ACC112 (cell line): ENCODE measurements around the gene SH2D3A.

Experiments used
- H2AFZ ChIP-seq: fragments of 200-600 bp; sonication (generic); one replicate; pipeline ENCODE4 v1.6.0; 2017; ENCODE audit warnings: antibody characterized with exemption, low read length; ENCODE audit not compliant: unreplicated experiment
- H3K27ac ChIP-seq: fragments of 200-600 bp; sonication (generic); 2 replicates; pipeline ENCODE4 v1.5.1; 2014; ENCODE audit warnings: low read depth, mild to moderate bottlenecking, antibody characterized with exemption, low read length, moderate library complexity
- H3K27me3 ChIP-seq: fragments of 200-600 bp; sonication (generic); 2 replicates; pipeline ENCODE4 v1.6.1; 2014; ENCODE audit warnings: mild to moderate bottlenecking, antibody characterized with exemption, low read length, moderate library complexity, mixed read lengths; ENCODE audit not compliant: insufficient read depth
- H3K36me3 ChIP-seq: fragments of 200-600 bp; sonication (generic); 2 replicates; pipeline ENCODE4 v1.6.1; 2016; ENCODE audit warnings: mild to moderate bottlenecking, antibody characterized with exemption, low read length, moderate library complexity, mixed read lengths; ENCODE audit not compliant: insufficient read depth
- H3K4me1 ChIP-seq: fragments of 200-600 bp; sonication (generic); one replicate; pipeline ENCODE4 v1.6.1; 2016; ENCODE audit warnings: low read length, mixed read lengths; ENCODE audit not compliant: insufficient read depth, unreplicated experiment, control insufficient read depth
- H3K4me3 ChIP-seq: fragments of 200-600 bp; sonication (generic); 2 replicates; pipeline ENCODE4 v1.5.1; 2014; ENCODE audit warnings: mild to moderate bottlenecking, low read depth, low read length
- H3K79me2 ChIP-seq: fragments of 200-600 bp; sonication (generic); one replicate; pipeline ENCODE4 v1.6.0; 2016; ENCODE audit warnings: low read length; ENCODE audit not compliant: control insufficient read depth, unreplicated experiment, insufficient read depth

Gene SH2D3A

DNA sequence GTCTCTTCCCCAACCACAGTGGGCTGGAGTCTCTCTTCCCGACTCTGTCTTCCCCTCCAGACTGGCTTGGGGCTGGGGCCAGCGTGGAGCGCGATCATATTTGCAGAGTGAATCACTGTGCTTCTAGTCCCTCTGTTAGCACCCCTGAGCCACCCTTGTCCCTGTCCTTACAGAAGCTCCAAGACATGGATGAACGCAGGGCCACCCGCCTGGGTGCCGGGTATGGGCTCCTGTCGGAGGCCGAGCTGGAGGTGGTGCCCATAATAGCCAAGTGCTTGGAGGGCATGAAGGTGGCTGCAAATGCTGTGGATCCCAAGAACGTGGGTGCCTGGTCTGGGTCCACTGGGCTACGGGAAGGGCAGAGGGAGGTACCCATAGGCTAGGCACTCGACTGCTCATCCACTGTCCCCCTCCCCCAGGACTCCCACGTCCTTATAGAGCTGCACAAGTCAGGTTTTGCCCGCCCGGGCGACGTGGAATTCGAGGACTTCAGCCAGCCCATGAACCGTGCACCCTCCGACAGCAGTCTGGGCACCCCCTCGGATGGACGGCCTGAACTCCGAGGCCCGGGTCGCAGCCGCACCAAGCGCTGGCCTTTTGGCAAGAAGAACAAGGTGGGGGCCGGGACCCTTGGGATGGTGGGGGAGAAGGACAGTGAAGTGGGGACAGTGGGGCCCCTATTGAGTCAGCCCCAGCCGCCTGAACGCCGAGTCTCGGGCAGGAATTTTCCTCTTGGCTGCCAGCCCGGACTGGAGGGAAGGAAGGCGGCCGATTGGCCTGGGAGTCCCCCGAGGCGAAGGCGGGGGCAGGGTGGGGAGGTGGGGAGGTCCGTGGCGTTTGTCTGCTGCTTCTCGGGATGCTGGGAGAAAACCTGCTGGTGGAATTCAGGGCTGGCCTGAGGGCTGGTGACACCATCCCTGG lies 22.6 kb downstream of the SH2D3A start:
- peaks cover 37% of the 10 kb centered on the region for H3K36me3 ChIP-seq
- peaks cover 44% of the 10 kb centered on the region for H3K79me2 ChIP-seq
- H3K27me3 ChIP-seq, result no peaks in the 10 kb centered on the region
- no peak overlapping the region for H2AFZ ChIP-seq
- peak overlapping the region; percentile 75 for H3K27ac ChIP-seq
- H3K4me3 ChIP-seq, result peak overlapping the region; percentile 63
- H3K4me1 ChIP-seq, result peaks cover 20% of the 10 kb centered on the region

DNA sequence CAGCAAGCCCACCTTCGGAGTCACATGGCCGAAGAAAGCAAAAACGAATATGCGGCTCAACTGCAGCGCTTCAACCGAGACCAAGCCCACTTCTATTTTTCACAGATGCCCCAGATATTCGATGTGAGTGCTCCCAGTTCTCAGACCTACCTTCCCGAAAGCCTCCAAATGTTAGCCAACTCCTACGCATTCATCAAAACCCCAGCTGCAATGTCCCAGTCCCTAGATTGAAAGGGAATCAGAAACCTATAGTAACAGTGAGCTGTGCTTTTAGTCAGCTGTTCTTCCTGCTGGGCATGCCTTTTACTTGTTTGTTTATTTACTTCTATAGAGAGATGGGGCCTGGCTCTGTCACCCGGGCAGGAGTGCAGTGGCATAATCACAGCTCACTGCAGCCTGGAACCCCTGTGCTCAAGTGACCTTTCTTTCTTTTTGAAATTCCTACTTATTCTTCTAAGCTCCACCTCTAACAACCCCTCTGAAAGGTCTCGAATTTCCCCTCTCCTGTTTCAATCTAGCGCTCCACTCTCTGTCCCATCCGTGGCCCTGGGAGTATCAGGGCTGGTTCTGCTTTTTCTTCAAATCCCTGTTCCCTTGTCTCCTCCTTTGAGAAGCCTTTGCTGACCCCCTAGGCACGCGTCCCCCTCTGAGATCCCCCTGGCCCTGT lies 23.4 kb downstream of the SH2D3A start:
- Histone ChIP-seq H3K4me3 (peak overlapping the region; percentile 63), H3K27ac (peak overlapping the region; percentile 75), H3K36me3 (peaks cover 33% of the 10 kb centered on the region), H2AFZ (no peak overlapping the region), H3K79me2 (peaks cover 45% of the 10 kb centered on the region), H3K27me3 (no peaks in the 10 kb centered on the region), H3K4me1 (peaks cover 24% of the 10 kb centered on the region)

DNA sequence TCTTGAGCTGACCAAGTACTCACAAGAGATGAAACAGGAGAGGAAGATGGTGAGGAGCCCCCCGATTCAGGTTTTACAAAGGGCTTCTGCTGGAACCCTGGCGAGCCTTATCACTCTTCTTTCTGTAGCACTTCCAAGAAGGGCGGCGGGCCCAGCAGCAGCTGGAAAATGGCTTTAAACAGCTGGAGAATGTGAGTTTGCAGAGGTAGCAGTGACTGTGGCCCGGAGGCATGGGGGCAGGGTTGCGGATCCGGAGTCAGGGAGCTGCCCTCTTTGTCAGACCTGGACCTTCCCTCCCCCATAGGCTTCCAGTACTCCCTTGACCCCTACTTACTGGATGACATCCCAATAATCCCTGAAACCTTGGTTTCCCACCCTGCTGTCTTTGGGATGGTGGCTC lies 24.2 kb downstream of the SH2D3A start:
- H3K4me3 ChIP-seq, result no peak overlapping the region

DNA sequence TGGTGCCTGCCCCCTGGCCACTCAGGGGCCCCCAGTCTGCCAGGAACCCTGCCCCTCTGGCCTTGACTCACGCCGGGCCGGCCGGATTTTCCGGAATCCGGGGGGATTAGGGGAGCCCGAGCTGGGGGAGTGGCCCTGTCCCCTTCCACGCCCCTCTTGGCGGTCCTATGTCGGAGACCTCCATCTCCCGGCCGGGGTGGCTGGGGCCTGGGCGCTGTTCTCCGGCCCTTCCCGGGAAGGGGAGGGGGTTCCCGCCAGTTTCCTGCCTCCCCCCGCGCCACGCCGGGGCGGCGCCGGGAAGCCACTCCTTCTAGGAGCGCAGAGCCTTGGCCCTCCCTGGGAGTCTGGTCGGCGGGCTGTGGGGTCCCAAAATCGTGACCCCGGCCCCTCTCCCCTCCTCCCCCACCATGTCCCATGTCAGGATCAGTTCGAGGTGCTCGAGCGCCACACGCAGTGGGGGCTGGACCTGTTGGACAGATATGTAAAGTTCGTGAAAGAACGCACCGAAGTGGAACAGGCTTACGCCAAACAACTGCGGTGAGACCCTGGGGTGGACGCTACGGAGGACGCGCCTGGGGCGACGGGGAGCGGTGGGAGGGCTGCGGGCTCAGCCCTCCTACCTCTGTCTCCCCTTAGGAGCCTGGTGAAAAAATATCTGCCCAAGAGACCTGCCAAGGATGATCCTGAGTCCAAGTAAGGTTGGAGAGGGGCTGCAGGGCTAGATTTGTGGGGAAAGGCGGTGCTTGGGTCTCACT lies 26.5 kb downstream of the SH2D3A start:
- peak overlapping the region; percentile 32 for H3K27ac ChIP-seq

More for the DNA sequence above, 24.2 kb downstream of the SH2D3A start:
- Histone ChIP-seq H3K4me1 (peaks cover 32% of the 10 kb centered on the region), H3K27me3 (no peaks in the 10 kb centered on the region), H3K36me3 (peaks cover 31% of the 10 kb centered on the region), H3K79me2 (peaks cover 45% of the 10 kb centered on the region), H3K27ac (no peak overlapping the region; the same call in 1 of the 2 replicates), H2AFZ (no peak overlapping the region)

DNA sequence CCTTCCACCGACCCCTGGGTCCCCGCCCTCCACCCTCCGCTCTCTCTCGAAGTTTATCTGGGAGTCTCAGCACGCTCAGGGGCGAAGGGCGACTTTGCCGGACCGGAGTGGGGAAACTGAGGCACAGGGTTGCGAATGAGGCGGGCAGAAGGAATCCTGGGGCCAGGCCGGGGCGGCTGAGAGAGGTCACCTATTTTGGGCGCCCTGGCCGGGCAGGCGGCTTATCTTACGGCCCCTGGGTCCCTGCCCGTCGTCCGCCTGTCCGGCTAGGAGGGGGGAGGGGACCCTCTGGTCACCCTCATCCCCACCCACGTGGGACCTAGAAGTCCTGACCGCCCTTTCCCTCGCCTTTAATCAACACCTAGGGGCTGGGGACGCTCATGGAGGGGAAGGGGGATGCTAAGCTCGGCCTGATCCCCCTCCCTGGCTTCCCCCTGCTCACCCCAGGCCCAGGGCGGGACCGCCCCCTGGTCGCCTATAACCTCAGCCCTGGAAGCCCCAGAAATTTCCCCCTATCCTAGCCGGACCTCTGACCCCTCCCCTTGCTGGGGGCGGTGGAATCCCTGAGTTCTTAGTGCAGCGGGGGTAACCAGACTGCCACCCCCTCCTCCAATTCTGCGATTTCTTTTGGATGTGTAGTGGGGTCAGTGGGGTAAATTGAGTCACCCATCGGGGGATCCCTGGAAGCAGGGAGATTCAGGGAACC lies 27.2 kb downstream of the SH2D3A start:
- peaks cover 38% of the 10 kb centered on the region for H3K79me2 ChIP-seq
- H3K27ac ChIP-seq, result peak overlapping the region; percentile 32; the same call in 1 of the 2 replicates
- no peaks in the 10 kb centered on the region for H3K27me3 ChIP-seq
- no peak overlapping the region for H2AFZ ChIP-seq
- H3K4me1 ChIP-seq, result peaks cover 36% of the 10 kb centered on the region
- H3K4me3 ChIP-seq, result peak overlapping the region; percentile 82
- H3K36me3 ChIP-seq, result peaks cover 10% of the 10 kb centered on the region; the same call in 1 of the 2 replicates

More for the DNA sequence above, 26.5 kb downstream of the SH2D3A start:
- Histone ChIP-seq H3K4me1 (peaks cover 38% of the 10 kb centered on the region), H3K36me3 (peaks cover 14% of the 10 kb centered on the region; the same call in 1 of the 2 replicates), H3K79me2 (peaks cover 43% of the 10 kb centered on the region), H3K4me3 (peak overlapping the region; percentile 82), H3K27me3 (no peaks in the 10 kb centered on the region), H2AFZ (no peak overlapping the region)

DNA sequence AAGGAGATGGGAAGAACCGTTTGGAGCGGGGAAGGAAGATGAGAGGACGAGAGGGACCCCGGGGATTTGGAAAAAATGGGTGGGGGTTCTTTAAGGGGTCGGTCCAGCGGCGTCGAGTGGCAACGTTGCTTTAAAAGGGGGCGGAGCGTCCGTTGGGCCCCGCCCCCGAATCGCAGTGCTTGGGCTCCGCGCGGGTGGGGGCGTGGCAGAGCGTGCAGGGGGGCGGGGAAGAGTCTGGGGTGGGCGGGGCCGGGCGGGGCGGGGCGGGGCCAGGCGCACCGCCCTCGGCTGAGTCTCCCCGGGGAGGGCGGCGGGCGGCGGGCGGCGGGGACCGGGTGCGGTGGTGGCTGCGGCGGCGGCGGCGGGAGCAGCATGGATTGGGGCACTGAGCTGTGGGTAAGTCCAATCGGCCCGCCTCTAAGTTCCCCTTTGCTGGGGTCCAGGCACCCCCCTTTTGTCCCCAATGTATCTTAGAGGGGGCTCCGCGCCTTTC lies 27.8 kb downstream of the SH2D3A start, which contains the start of gene TRIP10:
Gene TRIP10, plus strand, starts transcription at position 291 of the 493 bp plus-strand sequence. Its CDS starts 82 bp downstream, at position 373.
- peaks cover 32% of the 10 kb centered on the region for H3K4me1 ChIP-seq
- peaks cover 10% of the 10 kb centered on the region; the same call in 1 of the 2 replicates for H3K36me3 ChIP-seq
- H2AFZ ChIP-seq, result peak within 1 kb of the TSS; percentile 89
- peak within 1 kb of the TSS; percentile 60 for H3K27ac ChIP-seq
- H3K79me2 ChIP-seq, result peaks cover 38% of the 10 kb centered on the region
- peak within 1 kb of the TSS; percentile 82 for H3K4me3 ChIP-seq
- H3K27me3 ChIP-seq, result no peaks in the 10 kb centered on the region

DNA sequence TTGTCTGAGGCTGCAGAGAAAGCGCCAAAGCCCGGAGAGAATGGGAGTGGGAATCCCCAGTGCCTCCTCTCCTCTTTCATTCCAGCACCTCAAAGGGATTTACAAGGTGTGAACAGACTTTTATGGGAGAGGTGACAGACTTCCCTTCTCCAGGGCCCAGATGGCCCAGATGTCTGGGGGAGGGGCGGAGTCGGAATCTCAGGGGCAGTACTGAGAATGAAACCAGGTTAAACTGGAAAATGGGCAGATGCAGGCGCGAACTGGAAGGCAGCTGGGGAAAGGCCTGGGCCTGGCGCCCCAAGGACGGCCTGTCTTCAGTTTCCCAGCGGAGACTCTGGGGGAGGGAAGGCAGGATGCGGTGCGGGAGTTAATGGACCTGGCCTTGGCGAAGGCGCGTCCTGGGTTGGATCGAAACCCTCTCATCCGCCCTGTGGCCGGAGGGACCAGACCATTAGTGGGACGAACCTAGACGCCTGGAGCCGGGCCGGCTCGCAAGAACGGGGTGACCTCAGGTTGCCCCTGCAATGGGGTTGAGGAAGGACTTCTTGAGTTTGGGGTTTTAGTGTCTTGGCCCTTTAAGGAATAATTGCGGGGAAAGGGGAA lies 28.3 kb downstream of the SH2D3A start:
- H3K4me1 ChIP-seq, result peaks cover 27% of the 10 kb centered on the region
- H3K27me3 ChIP-seq, result no peaks in the 10 kb centered on the region
- H3K36me3 ChIP-seq, result peaks cover 10% of the 10 kb centered on the region; the same call in 1 of the 2 replicates
- H2AFZ ChIP-seq, result peak overlapping the region; percentile 89
- H3K27ac ChIP-seq, result peak overlapping the region; percentile 60
- peaks cover 38% of the 10 kb centered on the region for H3K79me2 ChIP-seq
- H3K4me3 ChIP-seq, result peak overlapping the region; percentile 74

DNA sequence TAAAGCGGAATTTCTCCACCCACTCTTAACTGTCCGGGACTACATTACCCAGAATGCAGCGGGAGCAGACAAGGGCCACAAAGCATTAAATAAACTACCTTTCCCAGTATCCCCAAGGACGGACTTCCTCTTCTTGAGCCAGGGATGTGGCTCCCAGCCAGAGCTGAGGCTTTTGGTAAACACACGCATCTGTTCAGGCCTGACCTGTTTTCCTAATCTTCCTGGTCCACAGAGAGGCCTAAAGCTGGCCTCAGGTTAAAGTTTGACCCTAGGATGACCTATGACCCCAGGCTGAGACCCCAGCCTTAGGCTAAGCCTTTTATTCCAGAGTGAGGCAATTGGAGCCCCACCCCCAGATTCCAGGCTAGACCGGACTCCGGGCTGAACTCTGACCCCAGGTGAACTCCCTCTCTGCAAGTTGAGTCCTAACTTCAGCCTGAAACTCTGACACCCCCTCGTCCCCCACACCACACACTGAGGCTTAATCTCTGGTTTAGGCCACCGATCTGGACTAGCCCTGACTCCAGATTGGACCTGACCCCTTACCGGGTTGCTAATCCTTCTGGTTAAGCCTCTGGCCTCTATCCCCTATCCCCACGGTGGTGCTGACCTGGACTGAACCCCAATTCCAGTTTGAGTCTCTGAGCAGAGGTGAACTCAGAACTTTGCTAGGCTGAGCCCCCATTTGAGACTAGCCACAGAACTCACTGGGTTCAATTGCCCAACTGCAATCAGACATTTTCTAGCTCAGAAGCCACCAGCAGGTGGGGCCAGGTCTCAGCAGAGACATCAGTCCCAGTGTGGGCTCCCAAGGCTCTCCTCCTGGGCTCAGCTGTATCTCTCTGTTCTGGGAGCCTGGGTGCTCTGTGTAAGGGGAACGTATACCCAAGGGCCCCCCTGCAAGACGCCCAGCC lies 29.1 kb downstream of the SH2D3A start:
- Histone ChIP-seq H3K4me3 (peak overlapping the region; percentile 74), H3K79me2 (peaks cover 35% of the 10 kb centered on the region), H3K27ac (peak overlapping the region; percentile 60), H2AFZ (peak overlapping the region; percentile 89), H3K36me3 (peaks cover 4% of the 10 kb centered on the region; the same call in 1 of the 2 replicates), H3K4me1 (peaks cover 27% of the 10 kb centered on the region), H3K27me3 (no peaks in the 10 kb centered on the region)
